K562 (cell line): ENCODE results near the gene MATN1. TPM values are rescaled to one million over a fixed set of nuclear protein-coding genes. Genes with fewer than 3 reads are reported as not detected.
A peak's percentile ranks its signal among the peaks of the same experiment; 100 is the strongest.

Source experiments
- ATAC-seq: fragments of 200-7000 bp; cut with Tn5 transposase; 3 replicates; pipeline ENCODE4 v1.9.1; 2020; ENCODE audit warnings: moderate library complexity
- BruUV-seq: library from RNA; stranded (reverse); fragments of 400-500 nt; replicated peaks from 2 replicates; lab custom pipeline; 2021; lab: Mats Ljungman, UMichigan
- CTCF ChIA-PET: fragments of 300-600 bp; formaldehyde crosslinking; extraction: SDS; loops from one replicate; lab custom pipeline; 2021; ENCODE audit warnings: low intra/inter-chr PET ratio; lab: Yijun Ruan, JAX
- POLR2A ChIA-PET: fragments of 300-600, 350-650 bp; sonication (Branson Sonifier 250); formaldehyde crosslinking; extraction: SDS; loops from one replicate; lab custom pipeline; 2021; ENCODE audit warnings: antibody characterized with exemption, inconsistent platforms; lab: Yijun Ruan, JAX
- DNase-seq, 4 experiments: peaks; one replicate each; pipeline versions ENCODE4 v3.0.0 to v3.0.0-alpha.2; 2011 to 2018; ENCODE audit warnings: low spot score in 3 of 4, mixed read lengths in 3 of 4; ENCODE audit errors: extremely low read depth in 1 of 4
- FAIRE-seq: peaks from 2 replicates; lab custom pipeline; 2011; peaks lifted over from hg19 to GRCh38; lab: Jason Lieb, UNC
- H2AFZ ChIP-seq: 2 replicates; pipeline ENCODE4 v1.6.0; 2011; ENCODE audit warnings: low read depth, low read length, control low read depth, inconsistent platforms
- H3K27ac ChIP-seq: fragments of 200-600 bp; 3 replicates; pipeline ENCODE4 v1.8.0; 2011; ENCODE audit warnings: low read depth, mild to moderate bottlenecking, control low read depth, inconsistent platforms, low read length, moderate library complexity, mixed read lengths; ENCODE audit errors: extremely low read depth
- H3K27me3 ChIP-seq, 2 experiments: fragments of 300-600 bp in 1 of 2; 2 replicates in 1 of 2; 3 replicates in 1 of 2; pipeline versions ENCODE4 v1.6.0 to v1.8.0; 2011; ENCODE audit warnings: inconsistent platforms in 2 of 2, low read length in 2 of 2, mild to moderate bottlenecking in 1 of 2, mixed read lengths in 1 of 2, moderate library complexity in 1 of 2; ENCODE audit not compliant: control insufficient read depth in 2 of 2, insufficient read depth in 2 of 2
- H3K36me3 ChIP-seq: fragments of 300-600 bp; 3 replicates; pipeline ENCODE4 v1.8.0; 2011; ENCODE audit warnings: mild to moderate bottlenecking, low read length, inconsistent platforms; ENCODE audit not compliant: control insufficient read depth, insufficient read depth
- H3K4me1 ChIP-seq, 2 experiments: fragments of 200-600 bp in 1 of 2; replicated peaks in 1 of 2; 2 replicates in 1 of 2; 3 replicates in 1 of 2; pipeline versions ENCODE4 v1.5.1 to v1.8.0; 2011; ENCODE audit warnings: inconsistent platforms in 2 of 2, low read length in 2 of 2, mild to moderate bottlenecking in 1 of 2, mixed read lengths in 1 of 2, moderate library complexity in 1 of 2; ENCODE audit not compliant: control insufficient read depth in 2 of 2, insufficient read depth in 2 of 2
- H3K4me2 ChIP-seq: 2 replicates; pipeline ENCODE4 v1.6.1; 2011; ENCODE audit warnings: low read length, control low read depth, inconsistent platforms, mixed read lengths; ENCODE audit not compliant: insufficient read depth
- H3K4me3 ChIP-seq: fragments of 200-600 bp; sonication (generic), shearing (Covaris generic); 2 replicates; pipeline ENCODE4 v1.5.1; 2016; ENCODE audit warnings: control low read depth, inconsistent platforms
- H3K79me2 ChIP-seq: fragments of 200-600 bp; 3 replicates; pipeline ENCODE4 v1.8.0; 2011; ENCODE audit warnings: low read length, inconsistent platforms; ENCODE audit not compliant: control insufficient read depth, insufficient read depth
- H3K9ac ChIP-seq, 2 experiments: 2 replicates each; pipeline versions ENCODE4 v1.6.0 to v1.6.1; 2011; ENCODE audit warnings: low read depth in 2 of 2, low read length in 2 of 2, control low read depth in 1 of 2, inconsistent platforms in 1 of 2, mild to moderate bottlenecking in 1 of 2, mixed read lengths in 1 of 2; ENCODE audit not compliant: insufficient read depth in 1 of 2
- H3K9me1 ChIP-seq: one replicate; pipeline ENCODE4 v1.6.0; 2011; ENCODE audit warnings: inconsistent platforms, mild to moderate bottlenecking, low read length, moderate library complexity; ENCODE audit not compliant: control insufficient read depth, insufficient read depth
- H3K9me3 ChIP-seq: replicated peaks from 2 replicates; pipeline ENCODE4 v1.5.1; 2011; ENCODE audit warnings: low read depth, low read length, inconsistent platforms; ENCODE audit not compliant: control insufficient read depth, insufficient read depth
- H4K20me1 ChIP-seq: replicated peaks from 2 replicates; pipeline ENCODE4 v1.6.1; 2011; ENCODE audit warnings: low read length, inconsistent platforms, mixed read lengths; ENCODE audit not compliant: control insufficient read depth, insufficient read depth
- ADNP ChIP-seq: fragments of 200-800 bp; sonication (Bioruptor generic); IDR thresholded peaks from 2 replicates; pipeline ENCODE4 v1.6.1; 2016; ENCODE audit warnings: missing genetic modification characterization, missing compliant biosample characterization
- BCOR ChIP-seq: fragments of 450-650 bp; IDR thresholded peaks from 2 replicates; pipeline ENCODE4 v1.6.1; 2016
- CEBPG ChIP-seq, 3 experiments: fragments of 200-800 bp in 1 of 3; sonication (Bioruptor generic) in 1 of 3; sonication (generic) in 1 of 3; formaldehyde crosslinking in 1 of 3; IDR thresholded peaks in 2 of 3; conservative IDR thresholded peaks in 1 of 3; 2 replicates each; pipeline versions ENCODE4 v1.6.1 to v1.8.0; 2016 to 2022; ENCODE audit warnings: missing compliant biosample characterization in 2 of 3, missing genetic modification characterization in 2 of 3, mild to moderate bottlenecking in 1 of 3, missing genetic modification reagents in 1 of 3
- EWSR1 ChIP-seq: fragments of 450-650 bp; IDR thresholded peaks from 2 replicates; pipeline ENCODE4 v1.6.1; 2018; ENCODE audit warnings: borderline replicate concordance, mild to moderate bottlenecking, low read depth, moderate library complexity; ENCODE audit not compliant: partially characterized antibody
- HNRNPLL ChIP-seq: fragments of 200-400 bp; formaldehyde crosslinking; IDR thresholded peaks from 2 replicates; pipeline ENCODE4 v1.6.1; 2017; ENCODE audit warnings: low read length, low read depth, mild to moderate bottlenecking; ENCODE audit not compliant: poor library complexity, severe bottlenecking
- KDM1A ChIP-seq, 2 experiments: fragments of 450-650 bp; IDR thresholded peaks; 2 replicates each; pipeline ENCODE4 v1.6.1; 2016; ENCODE audit warnings: mild to moderate bottlenecking in 2 of 2
- POLR2G ChIP-seq: fragments of 200-400 bp; formaldehyde crosslinking; IDR thresholded peaks from 2 replicates; pipeline ENCODE4 v1.6.1; 2017; ENCODE audit warnings: low read depth, mild to moderate bottlenecking, antibody characterized with exemption, low read length, moderate library complexity
- RBM25 ChIP-seq: fragments of 200-400 bp; formaldehyde crosslinking; IDR thresholded peaks from 2 replicates; pipeline ENCODE4 v1.6.1; 2018; ENCODE audit warnings: low read length, low read depth, moderate library complexity; ENCODE audit not compliant: severe bottlenecking
- RCOR1 ChIP-seq, 2 experiments: IDR thresholded peaks; 2 replicates each; pipeline ENCODE4 v1.6.1; 2012; ENCODE audit warnings: low read depth in 2 of 2, low read length in 2 of 2, borderline replicate concordance in 1 of 2, improper control_type of control experiment in 1 of 2
- SMAD4 ChIP-seq: fragments of 250-450 bp; sonication (Bioruptor Pico); conservative IDR thresholded peaks from 2 replicates; pipeline ENCODE4 v1.8.0; 2021; ENCODE audit warnings: inconsistent platforms, mild to moderate bottlenecking, moderate library complexity
- SMARCA4 ChIP-seq: fragments of 450-650 bp; IDR thresholded peaks from 2 replicates; pipeline ENCODE4 v1.6.1; 2016
- TEAD1 ChIP-seq, 2 experiments: fragments of 450-650 bp in 1 of 2; sonication (generic) in 1 of 2; formaldehyde crosslinking; IDR thresholded peaks; 2 replicates each; pipeline versions ENCODE4 v1.4.0 to v1.8.0; 2020 to 2022; ENCODE audit warnings: mild to moderate bottlenecking in 2 of 2, missing genetic modification reagents in 1 of 2
- ZNF232 ChIP-seq: sonication (generic); formaldehyde crosslinking; IDR thresholded peaks from 2 replicates; pipeline ENCODE4 v1.8.0; 2022; ENCODE audit warnings: mild to moderate bottlenecking, missing genetic modification reagents
- ZNF311 ChIP-seq: fragments of 250-450 bp; sonication (Bioruptor Pico); IDR thresholded peaks from 2 replicates; pipeline ENCODE4 v1.4.0; 2020; ENCODE audit warnings: mild to moderate bottlenecking, moderate library complexity
- WGBS: fragments of 100-300 bp; shearing (Covaris generic); methylation state at CpG from one replicate; pipeline ENCODE4 v1.1.6; 2016; ENCODE audit warnings: low coverage, mixed read lengths; ENCODE audit not compliant: insufficient coverage; ENCODE audit errors: missing lambda C conversion rate; 5-methylcytosine and 5-hydroxymethylcytosine counted together
- in situ Hi-C: fragments of 300-500 bp; cut with MboI; formaldehyde crosslinking; loops from 4 replicates; pipeline ENCODE4 v1.15.0; 2018; ENCODE audit warnings: inconsistent platforms, mixed read lengths
- intact Hi-C: fragments of 100-400 bp; cut with micrococcal nuclease; formaldehyde crosslinking; loops from 2 replicates; pipeline ENCODE4 v1.14.2; 2022
- polyA plus RNA-seq, 8 experiments: library from polyadenylated mRNA; depleted of rRNA in 4 of 8; stranded (reverse) in 5 of 8; unstranded in 3 of 8; fragments of >200 nt; fragmentation: Nextera tagmentation in 2 of 8; fragmentation: Illumina TruSeq in 1 of 8; extraction: Ambion mirVana in 2 of 8; extraction: Trizol in 1 of 8; gene quantifications; 2 replicates each; pipeline versions ENCODE4 v1.2.1 to v1.2.3, GENCODE V29; 2011 to 2014; ENCODE audit warnings: inconsistent platforms in 1 of 8, missing spikeins in 1 of 8
- total RNA-seq, 7 experiments: library from RNA; depleted of rRNA in 6 of 7; stranded (reverse); fragments of >200 nt in 6 of 7; fragmentation: Illumina TruSeq in 2 of 7; extraction: Trizol in 2 of 7; gene quantifications; 2 replicates each; pipeline versions ENCODE4 v1.2.1 to v1.2.3, GENCODE V29; 2011 to 2021; ENCODE audit warnings: low replicate concordance in 1 of 7

Gene MATN1
- total and polyA plus RNA-seq, 9 of the 15 experiments (the other 6 are each of a cell fraction or from before 2014, with no cell fraction given), result 0.10 to 2.3 (median 1.2) TPM

- no peak overlapping the region for H3K9ac ChIP-seq
- ATAC-seq, result no peak
- H3K79me2 ChIP-seq, result peaks cover 11% of the 10 kb centered on the region
- H3K9me3 ChIP-seq, result peaks cover 9% of the 10 kb centered on the region
- no peaks in the 10 kb centered on the region for H3K9me1 ChIP-seq
- H3K36me3 ChIP-seq, result no peaks in the 10 kb centered on the region; the same call in 2 of the 3 replicates
- H3K27ac ChIP-seq, result no peak overlapping the region
- peaks cover 0 to 10% of the 10 kb centered on the region in 2 experiments; a peak in 2 of 5 replicates for H3K27me3 ChIP-seq
- WGBS, result 73% methylated on average over 8 of the region's 8 CpGs
- BruUV-seq, result no TSS peak
- DNase-seq, result no peak
- CTCF ChIA-PET, result no interaction called here
- no peaks in the 10 kb centered on the region for H4K20me1 ChIP-seq
- no peak for FAIRE-seq
- H3K4me1 ChIP-seq, result peaks cover 7 to 28% of the 10 kb centered on the region in 2 experiments; a peak in 4 of 5 replicates
- POLR2A ChIA-PET, result interaction anchor here (1.2 kb wide), 1 partner anchor 54 kb away, joined by 3 read pairs; no protein-coding TSS in a partner anchor
- no peak overlapping the region for H3K4me3 ChIP-seq
- H3K4me2 ChIP-seq, result no peak overlapping the region
- H2AFZ ChIP-seq, result no peak overlapping the region
- intact Hi-C loops (no loop called here), in situ Hi-C loops (loop anchor here (5.0 kb wide), 2 partner anchors 63 to 198 kb away; no protein-coding TSS in a partner anchor)
- TF ChIP-seq RCOR1 (IDR thresholded peaks at IDR 0.05; ENCODE audit: borderline replicate concordance in 1 of 2, low read depth in 2 of 2, low read length in 2 of 2) (peak in 1 of 2 experiments; percentile 45; a peak in 1 of 4 replicates), POLR2G (no peak), ZNF232 (CRISPR knock-in tag) (no peak), KDM1A (IDR thresholded peaks at IDR 0.05) (0 out of 4 replicates have a peak, but pooled peaks have one; percentile 11 to 32), RBM25 (peak; percentile 82), BCOR (peak; percentile 89), SMARCA4 (no peak), CEBPG (CRISPR knock-in tag; IDR thresholded peaks at IDR 0.05) (peak; percentile 40; the same call in 1 of the 2 replicates), CEBPG (tag; conservative IDR thresholded peaks at IDR 0.05 in 1 of 2, IDR thresholded peaks at IDR 0.05 in 1 of 2) (no peak; a peak in 1 of 4 replicates), ADNP (peak; percentile 78), EWSR1 (no peak), HNRNPLL (no peak), ZNF311 (CRISPR knock-in tag) (no peak), TEAD1 (CRISPR knock-in tag; IDR thresholded peaks at IDR 0.05) (no peak), SMAD4 (CRISPR knock-in tag) (no peak)
- TF ChIP-seq, all 486 proteins: peak for 6
Measured at GRCh38 chr1:30714536-30715090, 8.8 kb downstream of the MATN1 start.
